DMS 273 (cell line): Measurements from ENCODE around the gene PGM5.
"Not testable (repeated sequence)": the region's sequence is repeated elsewhere in the genome, so short reads cannot be mapped to it uniquely, and the experiment has no call there.

ENCODE experiments used
- DNase-seq: peaks from one replicate; lab custom pipeline; 2025; ENCODE audit not compliant: unreplicated experiment; lab: John Stamatoyannopoulos, UW

PGM5 gene

DNA sequence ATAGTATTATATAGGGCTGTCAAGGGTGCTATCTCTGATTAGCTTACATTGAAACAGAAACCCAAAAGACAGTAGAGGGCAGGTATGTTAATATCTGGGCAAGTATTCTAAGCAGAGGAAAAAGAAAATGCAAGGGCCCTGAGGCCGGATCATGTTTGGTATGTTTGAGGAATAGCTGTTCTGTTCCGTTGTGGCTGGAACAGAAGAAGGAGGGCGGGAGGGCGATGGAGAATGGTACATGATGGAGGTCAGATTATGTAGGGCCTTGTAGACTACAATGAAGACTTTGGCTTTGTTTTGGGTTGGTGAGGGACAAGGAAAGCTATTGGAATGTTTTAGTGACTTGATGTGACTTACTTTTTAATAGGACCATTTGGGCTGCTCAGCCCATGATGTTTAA lies 19.4 kb downstream of the PGM5 start:
- not testable (repeated sequence) for DNase-seq

DNA sequence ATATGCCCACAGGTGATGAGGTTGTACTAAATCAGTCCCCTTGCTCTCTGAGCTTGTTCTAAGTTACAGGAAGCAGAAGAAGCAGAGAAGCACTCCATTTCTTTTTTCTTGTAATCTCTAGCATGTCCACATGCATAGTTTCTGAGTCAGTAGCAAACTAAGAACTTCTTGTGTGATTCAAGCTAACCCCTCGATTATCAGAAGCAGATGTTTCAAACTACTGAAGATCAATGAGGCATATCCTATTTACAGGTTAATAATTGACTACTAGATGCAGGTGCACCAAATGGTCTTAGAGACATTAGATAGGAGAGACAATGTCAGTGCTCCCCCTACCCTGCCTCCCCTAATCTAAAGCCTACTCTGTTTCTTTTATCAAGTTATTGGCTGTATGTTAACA lies 21.3 kb downstream of the PGM5 start:
- DNase-seq, result not testable (repeated sequence)

DNA sequence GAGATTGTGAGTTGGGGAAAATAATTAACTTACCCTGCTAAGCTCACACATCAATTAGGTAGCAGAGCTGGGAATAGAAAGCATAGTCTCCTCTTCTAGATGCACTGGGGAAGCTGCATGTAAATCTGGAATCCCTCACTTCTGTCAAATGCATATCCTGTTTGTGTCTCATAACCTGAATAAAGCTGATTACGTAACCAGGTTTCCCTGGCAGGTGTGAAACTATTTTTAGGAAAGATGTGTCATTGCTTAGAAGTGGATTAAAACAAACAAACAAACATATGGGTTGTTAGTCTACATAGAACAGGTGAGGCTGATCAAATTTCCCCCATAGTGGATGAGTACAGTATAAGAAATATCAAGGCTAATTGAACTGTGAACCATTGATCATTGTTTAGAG lies 27.5 kb downstream of the PGM5 start:
- not testable (repeated sequence) for DNase-seq

DNA sequence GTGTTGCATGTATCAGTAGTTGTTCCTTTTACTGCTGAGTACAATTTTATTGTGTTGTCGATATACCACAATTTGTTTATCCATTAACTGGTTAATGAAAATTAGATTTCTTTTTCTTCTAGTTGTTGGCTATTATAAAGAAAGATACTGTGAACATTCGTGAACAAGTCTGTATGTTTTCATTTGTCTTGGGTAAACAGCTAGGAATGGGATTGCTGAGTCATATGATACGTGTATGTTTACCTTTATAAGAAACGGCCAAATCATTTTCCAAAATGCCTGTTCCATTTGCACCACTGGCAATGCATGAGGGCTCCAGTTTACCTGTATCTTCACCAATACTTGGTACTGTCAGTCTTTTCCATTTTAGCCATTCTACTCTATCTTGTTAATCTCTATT lies 33.1 kb downstream of the PGM5 start:
- not testable (repeated sequence) for DNase-seq

DNA sequence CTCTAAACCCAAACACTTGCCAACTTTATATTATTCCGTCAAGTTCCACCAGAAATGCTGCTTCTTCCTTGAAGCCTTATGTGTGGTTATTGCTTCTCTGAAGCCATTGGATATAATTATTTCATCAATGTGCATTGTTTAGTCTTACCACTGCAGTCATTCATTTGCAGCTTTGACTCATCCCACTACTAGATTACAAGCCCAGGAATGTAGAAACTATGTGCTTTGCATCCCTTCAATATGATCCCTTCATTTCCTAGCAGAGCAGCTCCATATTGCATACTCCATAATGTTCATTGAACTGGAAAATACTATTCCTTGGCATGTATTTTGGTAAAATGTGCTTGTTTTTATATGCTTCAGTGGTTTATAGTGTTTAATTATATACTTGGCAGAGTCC lies 34.3 kb downstream of the PGM5 start:
- DNase-seq, result not testable (repeated sequence)

DNA sequence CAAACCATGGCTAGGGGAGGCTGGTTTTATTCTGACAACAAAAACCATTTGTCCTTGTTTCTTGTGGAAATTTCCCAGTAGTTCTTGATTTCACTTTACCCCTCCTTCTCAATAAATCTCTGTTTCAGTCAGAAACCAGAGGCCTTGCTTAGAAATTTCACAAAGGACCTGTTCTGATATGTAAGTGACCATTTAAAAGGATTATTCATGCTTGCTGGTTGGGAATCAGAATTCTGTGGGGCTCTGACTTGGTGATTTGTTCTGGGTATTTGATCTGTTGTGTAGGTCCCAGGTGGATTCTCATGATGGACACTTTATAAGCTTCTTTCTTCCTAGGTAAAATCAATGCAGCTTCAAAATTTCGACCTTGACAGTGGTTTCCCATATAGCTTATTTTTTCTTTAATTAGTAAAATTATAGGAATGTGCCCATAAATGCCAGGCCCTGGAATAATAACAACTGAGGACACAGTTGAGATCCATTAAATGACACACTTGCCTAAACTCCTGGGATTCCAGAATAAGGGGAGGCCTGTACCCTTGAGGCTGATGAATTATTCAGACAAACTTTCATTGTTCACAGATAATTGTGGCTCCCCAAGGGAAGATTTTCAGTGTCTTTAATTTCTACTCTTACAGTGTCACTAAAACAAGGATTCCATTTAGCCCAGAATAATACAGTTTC lies 40.1 kb downstream of the PGM5 start:
- not testable (repeated sequence) for DNase-seq

DNA sequence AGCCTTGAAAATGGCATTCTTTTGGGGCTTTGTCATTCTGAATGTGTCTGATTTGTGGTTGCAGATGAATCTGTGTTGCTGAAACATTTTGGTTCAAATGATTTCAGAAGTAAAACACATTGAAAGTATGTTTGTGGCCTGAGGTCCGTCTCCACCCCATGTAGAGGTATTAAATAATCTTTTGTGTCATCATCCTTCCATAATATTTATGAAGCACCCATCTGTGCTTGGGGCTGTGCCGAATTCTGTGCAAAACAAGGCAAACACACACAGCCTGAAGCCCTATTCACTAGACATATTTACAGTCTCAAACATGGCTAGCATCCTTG lies 40.6 kb downstream of the PGM5 start:
- not testable (repeated sequence) for DNase-seq

DNA sequence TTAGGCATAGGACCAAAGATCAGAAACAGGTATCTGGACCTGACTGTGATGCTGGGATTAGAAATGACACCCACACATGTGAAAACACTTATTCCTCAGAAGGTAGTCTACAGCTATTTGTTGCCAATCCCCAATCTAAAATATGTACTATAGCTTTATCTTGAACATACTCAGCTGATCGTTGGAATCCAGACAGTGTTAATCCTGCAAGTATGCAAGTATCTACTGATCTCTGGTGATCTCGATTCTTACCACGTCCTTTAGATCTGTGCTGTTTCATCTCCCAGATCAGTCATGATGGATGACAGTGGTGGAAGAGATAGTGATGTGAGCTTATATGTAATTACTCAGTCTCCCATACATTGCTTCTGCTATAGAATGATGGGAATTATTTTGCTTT lies 41.4 kb downstream of the PGM5 start:
- DNase-seq, result not testable (repeated sequence)

DNA sequence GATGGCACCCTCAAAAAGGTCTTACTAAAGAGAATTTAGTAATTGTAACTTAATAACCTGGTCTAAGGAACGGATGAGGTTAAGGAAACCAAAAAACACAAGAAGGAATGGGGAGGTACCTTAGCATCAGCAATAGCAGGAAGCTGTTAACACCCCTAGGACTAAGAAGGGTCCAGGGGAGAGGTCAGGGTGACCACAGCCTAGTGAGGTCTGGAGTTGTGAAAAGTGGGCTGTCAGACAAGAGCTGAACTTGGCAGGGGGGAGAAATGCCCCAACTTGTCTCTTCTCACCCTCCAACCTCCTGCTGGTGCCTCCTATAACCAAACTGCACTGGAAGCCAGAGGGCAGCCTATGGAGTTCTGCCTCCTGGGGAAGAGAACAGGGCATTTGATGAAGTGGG lies 41.9 kb downstream of the PGM5 start:
- not testable (repeated sequence) for DNase-seq

DNA sequence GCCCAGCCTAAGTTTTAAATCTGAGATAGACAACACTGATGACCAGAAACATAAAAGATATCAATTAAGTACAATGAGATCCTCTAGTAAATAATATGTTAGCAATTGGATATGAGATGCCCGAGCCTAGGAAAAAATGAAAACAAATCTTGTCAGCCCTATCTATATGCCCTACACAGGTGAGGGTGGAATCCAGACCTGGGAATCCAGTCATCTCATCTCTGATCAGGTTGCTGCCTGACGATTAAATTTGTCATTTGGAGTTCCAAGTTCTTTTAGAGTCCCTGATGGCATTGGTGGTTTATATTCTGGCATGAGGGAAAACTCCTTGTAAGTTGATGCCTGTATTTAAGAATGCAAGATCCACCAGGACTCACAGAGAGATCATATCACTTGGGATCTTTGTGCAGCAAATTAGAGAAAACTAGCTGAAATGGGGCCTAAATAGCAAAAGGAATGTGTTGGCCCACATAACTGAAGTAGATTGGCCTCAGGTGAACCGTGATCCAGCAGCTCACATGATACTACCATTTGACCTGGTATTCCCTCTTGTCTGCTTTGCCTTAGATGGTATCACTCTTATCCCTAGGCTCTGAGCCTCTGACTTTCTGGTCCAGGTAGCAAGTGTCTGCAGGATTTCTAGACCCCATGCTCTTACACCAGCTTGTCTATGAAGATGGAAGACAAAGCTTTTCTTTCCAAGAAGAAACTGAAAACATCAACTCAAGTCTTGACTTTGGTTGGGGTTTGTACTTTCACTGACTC lies 48.2 kb downstream of the PGM5 start:
- DNase-seq, result not testable (repeated sequence)

DNA sequence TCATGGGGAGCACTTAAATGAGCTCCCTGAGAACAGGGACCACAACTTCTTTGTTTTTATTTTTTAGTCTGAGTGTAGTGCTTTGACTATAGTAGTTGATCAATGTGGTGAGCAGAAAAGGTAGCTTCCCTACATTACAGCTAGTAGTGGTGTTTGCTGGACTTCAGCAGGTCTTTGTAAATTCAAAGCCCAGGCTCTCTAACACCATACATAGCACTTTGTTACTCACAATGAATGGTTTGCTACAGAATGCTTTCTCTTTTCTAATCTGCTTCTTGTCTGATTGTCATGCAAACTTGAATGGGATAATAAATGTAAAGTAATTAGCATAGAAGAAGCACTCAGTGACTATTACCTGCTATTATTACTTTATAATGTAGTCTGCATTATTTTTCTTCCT lies 55.5 kb downstream of the PGM5 start:
- not testable (repeated sequence) for DNase-seq

DNA sequence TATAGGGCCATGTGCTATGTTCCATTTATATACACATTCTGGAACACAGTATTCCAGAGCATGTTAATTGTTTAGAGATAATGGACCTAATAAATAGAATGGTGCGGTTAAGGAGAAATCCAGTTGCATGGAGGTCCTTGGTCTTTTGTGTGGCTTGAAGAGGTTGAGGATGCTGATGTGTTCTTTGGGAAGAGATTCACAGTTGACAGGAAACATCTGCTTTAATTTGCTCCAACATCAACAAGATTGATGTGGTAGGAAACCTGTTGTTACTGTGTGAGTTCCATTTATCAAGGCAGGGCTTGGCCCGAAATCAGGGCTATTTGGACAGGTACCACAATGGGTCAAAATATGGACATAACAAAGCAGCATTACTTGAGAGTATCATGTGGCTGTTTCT lies 56.3 kb downstream of the PGM5 start:
- DNase-seq, result not testable (repeated sequence)

DNA sequence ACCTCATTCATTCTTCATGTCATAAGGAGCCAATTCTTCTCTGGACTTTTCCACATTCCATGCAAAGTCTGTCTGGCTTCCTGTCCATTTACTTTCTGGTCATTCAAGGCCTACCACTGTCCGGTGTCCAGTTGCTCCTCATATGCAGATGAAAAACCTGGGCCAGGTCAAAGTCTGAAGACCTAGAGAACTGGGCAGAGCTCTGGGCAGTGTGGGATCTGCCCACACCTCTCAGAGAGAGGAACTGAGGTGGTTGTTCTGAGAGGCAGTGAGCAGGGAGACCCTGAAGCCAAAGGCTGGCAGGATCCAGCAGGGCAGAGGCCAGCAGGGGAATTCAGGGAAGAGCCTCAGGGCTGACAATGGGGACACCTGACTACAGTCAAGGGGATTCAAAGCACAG lies 58.7 kb downstream of the PGM5 start:
- not testable (repeated sequence) for DNase-seq

DNA sequence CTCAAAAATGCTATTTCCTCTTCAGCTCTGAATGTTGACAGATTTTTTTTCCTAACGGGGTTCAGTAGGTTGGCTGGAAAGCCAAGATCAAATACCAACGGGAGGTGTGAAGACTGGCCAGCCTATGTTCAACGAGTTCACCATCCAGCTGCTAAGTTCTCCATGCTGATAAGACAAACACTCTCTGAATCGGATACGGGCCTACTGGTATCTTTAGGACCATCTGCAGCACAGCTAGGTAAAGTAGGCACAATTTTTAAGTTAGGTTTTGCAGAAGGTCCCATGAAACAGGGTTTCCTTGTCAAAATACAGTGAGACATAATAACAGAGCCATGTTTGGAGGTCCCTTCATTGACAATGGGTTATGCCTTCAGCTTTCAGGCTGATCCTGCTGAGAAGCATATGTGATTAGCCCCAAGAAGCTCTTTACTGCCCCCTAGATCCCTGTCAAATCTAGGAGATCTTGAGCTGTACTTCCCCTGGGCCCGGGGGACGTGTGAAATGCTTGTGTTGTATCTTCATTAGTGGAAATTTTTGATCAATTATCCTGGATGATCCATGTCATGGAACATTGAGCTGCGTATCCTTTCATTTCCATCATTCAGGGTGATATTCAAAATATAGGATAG lies 60.6 kb downstream of the PGM5 start:
- peak; percentile 52 for DNase-seq

DNA sequence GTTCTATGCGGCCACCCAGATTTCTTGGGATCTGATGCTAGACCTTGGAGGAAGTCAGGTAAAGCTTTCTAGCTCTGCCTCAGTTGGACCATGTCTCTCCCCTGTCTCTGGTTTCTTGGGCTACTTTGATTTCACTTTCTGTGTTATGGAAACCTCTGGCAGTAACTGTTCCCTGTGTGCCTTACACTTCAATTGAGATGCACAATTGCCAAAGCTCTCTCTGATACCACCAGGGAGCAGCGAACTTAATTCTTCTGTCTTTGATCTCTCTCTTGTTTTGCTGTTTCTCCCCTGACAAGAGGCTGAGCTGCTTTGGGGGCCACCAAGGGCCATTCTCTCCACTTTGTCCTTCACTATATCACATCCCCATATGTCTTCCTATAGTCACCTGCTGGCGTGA lies 61.4 kb downstream of the PGM5 start:
- DNase-seq, result no peak

DNA sequence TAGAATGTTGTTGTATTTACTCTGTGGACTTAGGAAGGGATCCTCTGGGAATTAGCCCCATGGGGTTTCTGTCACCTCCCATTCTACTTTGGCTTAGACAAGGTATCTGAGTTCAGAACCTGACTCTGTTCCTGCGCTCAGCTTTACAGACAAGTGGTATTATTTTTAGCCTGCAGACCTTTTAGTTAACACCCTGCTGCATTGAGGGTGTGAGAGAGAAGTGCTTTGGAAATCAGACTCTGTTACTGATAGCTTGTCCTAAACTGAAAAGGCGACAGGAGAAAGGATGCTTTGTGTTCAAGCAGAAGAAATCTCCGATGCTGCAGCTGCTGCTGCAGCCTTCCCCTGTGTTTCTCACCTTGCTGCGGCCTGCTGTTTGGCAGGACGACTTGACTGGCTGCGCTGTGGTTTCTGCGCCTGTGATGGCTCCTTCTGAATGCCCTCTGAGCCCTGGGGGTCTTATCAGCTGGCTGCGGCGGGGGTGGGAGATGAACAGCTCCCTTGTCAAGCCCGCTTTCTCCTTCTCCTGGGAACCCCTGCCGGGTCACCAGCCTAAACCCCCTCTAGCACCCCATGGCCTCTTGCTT lies 61.9 kb downstream of the PGM5 start:
- DNase-seq, result no peak

DNA sequence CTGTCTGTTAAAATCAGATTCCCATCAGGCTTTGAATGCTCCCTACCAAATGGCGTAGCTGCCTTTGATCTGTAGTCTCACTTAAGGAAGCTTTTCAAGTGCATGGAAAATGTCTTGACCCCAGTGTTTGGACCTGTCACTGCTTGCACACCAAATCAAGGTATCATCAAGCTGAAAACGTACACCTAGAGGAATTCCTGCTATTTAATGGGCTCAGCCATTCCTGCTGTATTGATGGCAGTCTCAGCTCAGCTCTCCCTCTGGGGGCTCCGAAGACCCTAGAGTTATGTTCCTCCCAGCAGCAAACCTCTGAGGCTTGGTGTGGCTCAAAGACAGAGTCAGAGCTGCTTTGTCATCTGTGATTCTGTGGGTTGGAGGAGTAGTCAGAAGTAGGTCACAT lies 63.5 kb downstream of the PGM5 start:
- DNase-seq, result no peak

DNA sequence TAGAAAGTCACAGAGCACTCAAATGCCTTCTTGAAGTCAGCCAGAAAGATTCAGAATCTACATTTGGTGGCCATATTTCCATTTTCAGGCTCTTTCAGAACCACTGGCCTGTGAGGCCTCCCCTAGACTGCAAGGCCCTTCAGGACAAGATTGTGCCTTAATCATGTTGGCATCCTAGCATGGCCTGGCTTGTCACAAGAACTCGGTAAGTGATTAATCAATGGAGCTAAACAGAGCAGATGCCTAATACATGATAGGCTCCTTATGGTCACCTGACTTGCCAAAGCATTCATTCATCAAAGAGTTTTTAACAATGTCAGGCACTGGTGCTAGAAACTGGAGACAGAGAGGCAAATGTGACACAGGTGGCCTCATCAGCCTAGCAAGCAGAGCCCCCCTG lies 70.3 kb downstream of the PGM5 start:
- no peak for DNase-seq

DNA sequence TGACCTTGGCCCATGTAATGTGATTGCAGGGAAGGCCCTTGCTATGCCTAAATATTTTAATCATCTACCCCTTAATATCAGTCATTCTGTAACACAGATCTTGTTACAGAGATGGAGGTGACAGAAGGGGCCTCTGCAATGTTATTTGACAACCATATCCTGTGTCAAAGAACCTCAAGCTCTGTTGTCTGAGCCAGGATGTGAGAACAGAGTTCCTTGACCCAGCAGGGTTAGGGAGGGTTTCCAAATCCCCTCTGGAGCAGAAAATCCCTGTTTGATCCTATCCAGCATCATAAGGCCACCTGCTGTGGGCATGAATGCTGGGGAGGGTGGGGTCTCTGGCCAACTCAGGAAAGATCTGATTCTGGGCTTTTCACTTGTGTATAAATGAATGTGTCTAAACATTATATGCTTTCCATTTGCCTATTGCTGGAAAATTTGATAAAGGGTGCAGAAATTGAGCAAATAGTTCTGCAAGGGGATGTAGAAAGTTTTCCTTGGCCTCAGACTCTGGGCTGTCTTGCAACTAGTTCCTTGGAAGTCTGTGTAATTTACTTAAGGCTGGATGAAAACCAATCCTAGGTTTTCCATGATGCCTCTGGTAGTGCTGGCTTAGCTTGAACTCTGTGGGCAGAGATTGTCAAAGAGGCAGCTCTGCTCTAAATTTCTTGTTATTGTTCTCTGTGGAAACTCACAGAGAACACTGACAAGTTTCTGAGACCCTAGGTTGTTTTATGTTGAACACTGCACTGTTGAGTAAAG lies 71.0 kb downstream of the PGM5 start:
- DNase-seq, result no peak

DNA sequence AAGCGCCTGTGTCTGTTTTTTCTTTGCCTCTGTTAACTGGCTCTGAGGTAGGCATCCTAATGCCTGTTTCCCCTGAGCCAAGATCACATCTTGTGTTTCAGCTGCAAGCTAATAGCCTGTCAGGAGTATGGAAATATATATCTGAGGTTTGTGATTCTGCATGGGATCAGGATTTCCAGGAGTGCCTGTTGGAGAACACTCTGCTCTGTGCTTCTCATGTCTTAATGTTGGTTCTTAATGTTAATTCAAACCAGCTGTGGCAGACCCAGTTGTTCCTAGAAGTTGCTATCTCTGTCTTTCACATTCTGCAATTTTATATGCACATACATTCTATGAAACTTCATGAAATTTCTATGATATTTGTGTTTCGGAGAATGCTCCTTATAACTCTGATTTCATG lies 72.1 kb downstream of the PGM5 start:
- DNase-seq, result no peak

DNA sequence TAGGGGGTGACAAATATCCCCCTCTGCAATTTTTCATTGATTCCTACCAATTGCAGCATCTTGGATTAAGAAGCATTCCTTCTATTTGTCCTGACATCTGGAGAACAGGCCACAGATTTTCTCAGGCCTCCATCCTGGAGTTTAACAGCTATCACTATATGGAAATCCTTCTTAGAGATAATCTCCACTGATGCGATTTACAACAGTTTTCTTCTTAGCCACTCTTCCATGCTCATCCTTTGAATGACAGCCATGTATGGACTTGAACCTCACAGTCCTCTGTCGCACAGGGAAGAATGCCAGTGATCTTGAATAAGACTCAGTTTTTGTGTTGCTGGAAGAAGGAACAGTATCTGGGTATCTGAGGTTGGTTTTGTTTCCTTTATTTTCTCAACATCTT lies 73.2 kb downstream of the PGM5 start:
- DNase-seq, result no peak
